Hindlimb muscle (tissue), 1 donor: ENCODE results near the gene PCBP3. TPM values are rescaled to one million over a fixed set of nuclear protein-coding genes. Genes with fewer than 3 reads are reported as not detected.
"Not testable (repeated sequence)": the region's sequence is repeated elsewhere in the genome, so short reads cannot be mapped to it uniquely, and the experiment has no call there.

Experiments used
- DNase-seq: peaks from one replicate; pipeline ENCODE4 v3.0.0-alpha.2; 2013
- polyA plus RNA-seq: library from polyadenylated mRNA; unstranded; fragments of 120-200 nt; gene quantifications from one replicate; pipeline ENCODE4 v1.2.1, GENCODE V29; 2013; ENCODE audit not compliant: insufficient read length

PCBP3 gene
- polyA plus RNA-seq, 1 donor = 0.81 TPM

- DNase-seq = no peak
These were observed 202.2 kb downstream of the PCBP3 start for GRCh38 chr21:45845770-45846090.

- DNase-seq = no peak
These were observed 203.0 kb downstream of the PCBP3 start for GRCh38 chr21:45846373-45847160.

- no peak for DNase-seq
These were observed 204.3 kb downstream of the PCBP3 start for GRCh38 chr21:45847870-45848269.

- no peak for DNase-seq
These were observed 204.8 kb downstream of the PCBP3 start for GRCh38 chr21:45848331-45848730.

- DNase-seq = no peak
These were observed 205.3 kb downstream of the PCBP3 start for GRCh38 chr21:45848805-45849204.

- no peak for DNase-seq
These were observed 206.1 kb downstream of the PCBP3 start for GRCh38 chr21:45849651-45850050.

GRCh38 chr21:45850181-45850580 lies 206.7 kb downstream of the PCBP3 start:
- DNase-seq = no peak

GRCh38 chr21:45852386-45852785 lies 208.9 kb downstream of the PCBP3 start:
- DNase-seq = not testable (repeated sequence)

- no peak for DNase-seq
These were observed 209.4 kb downstream of the PCBP3 start for GRCh38 chr21:45852886-45853400.

- DNase-seq = no peak
These were observed 210.3 kb downstream of the PCBP3 start for GRCh38 chr21:45853703-45854342.

- no peak for DNase-seq
These were observed 211.2 kb downstream of the PCBP3 start for GRCh38 chr21:45854690-45855247.

GRCh38 chr21:45855248-45855811 lies 211.8 kb downstream of the PCBP3 start:
- no peak for DNase-seq

GRCh38 chr21:45856442-45856841 lies 212.9 kb downstream of the PCBP3 start:
- no peak for DNase-seq

- no peak for DNase-seq
These were observed 213.4 kb downstream of the PCBP3 start for GRCh38 chr21:45856906-45857305.

GRCh38 chr21:45857761-45858160 lies 214.2 kb downstream of the PCBP3 start:
- no peak for DNase-seq

- DNase-seq = no peak
These were observed 214.7 kb downstream of the PCBP3 start for GRCh38 chr21:45858180-45858579.

- DNase-seq = no peak
These were observed 215.7 kb downstream of the PCBP3 start for GRCh38 chr21:45859041-45859761.

GRCh38 chr21:45859762-45860357 lies 216.3 kb downstream of the PCBP3 start:
- DNase-seq = no peak

GRCh38 chr21:45860493-45861155 lies 217.1 kb downstream of the PCBP3 start:
- no peak for DNase-seq

- no peak for DNase-seq
These were observed 217.8 kb downstream of the PCBP3 start for GRCh38 chr21:45861156-45861870.
